ENCODE results near the gene RSRC2.
"Not testable (repeated sequence)": the region's sequence is repeated elsewhere in the genome, so short reads cannot be mapped to it uniquely, and the experiment has no call there.

DNA sequence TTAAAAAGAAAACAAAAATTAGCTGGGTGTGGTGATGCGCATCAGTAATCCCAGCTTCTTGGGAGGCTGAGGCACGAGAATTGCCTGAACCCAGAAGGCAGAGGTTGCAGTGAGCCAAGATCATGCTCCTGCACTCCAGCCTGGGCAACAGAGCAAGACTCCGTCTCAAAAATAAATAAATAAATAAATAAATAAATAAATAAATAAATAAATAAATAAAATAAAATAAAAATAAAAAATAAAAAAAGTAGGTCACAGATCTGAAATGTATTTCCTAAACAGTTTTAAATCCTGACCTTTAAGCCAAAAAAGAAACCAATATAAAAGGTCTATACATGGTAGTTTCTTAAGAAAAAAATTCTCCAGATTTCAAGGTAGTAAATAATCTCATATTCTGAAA, 13.7 kb downstream of the RSRC2 start:
- not testable (repeated sequence) for TF ChIP-seq POLR2A, POLR2AphosphoS5, TAF1 (IDR thresholded peaks at IDR 0.05; ENCODE audit: low read depth, low read length)

All from GM12891 (cell line).